ENCODE data around the gene UBL7. TPM values are rescaled to one million over a fixed set of nuclear protein-coding genes. Genes with fewer than 3 reads are reported as not detected.

UBL7 gene
- total RNA-seq, 1 experiment from 2014 or later: 47.5 TPM

DNA sequence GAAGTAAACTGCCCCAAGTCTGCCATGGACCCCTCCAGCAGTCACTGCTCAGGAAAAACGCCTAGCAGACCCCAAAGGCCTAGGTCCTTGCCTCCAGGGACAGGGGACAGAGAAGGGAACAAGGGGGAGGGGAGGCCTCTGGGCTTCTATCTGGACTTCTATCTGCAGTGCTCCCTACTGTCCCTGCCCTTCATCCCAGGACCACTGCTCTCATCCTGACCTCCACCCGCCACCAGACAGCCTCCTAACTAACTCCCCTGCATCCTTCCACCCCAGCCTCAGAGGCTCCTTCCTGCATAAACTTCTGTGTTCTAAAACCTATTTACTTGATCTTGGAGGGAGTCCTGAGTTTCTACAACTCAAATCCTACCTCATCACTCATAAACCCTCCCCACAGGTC is 52.6 kb downstream of the UBL7 start:
- H4K91ac ChIP-seq (ENCODE audit: insufficient read length, low read depth, low read length): no peak overlapping the region
- H3K27ac Mint-ChIP-seq: peak overlapping the region in 1 of 3 experiments; percentile 33; a peak in 1 of 7 replicates
- no peak overlapping the region for H3K9ac ChIP-seq (ENCODE audit: extremely low read depth, insufficient read length, low read length)
- H3K23me2 ChIP-seq (ENCODE audit: insufficient read length, low read depth, low read length, poor library complexity, severe bottlenecking): no peaks in the 10 kb centered on the region
- H3K14ac ChIP-seq (ENCODE audit: insufficient read depth, low read length): no peak overlapping the region
- H3K56ac ChIP-seq (ENCODE audit: insufficient read length, low read depth, low read length): no peak overlapping the region
- H3K27ac ChIP-seq (ENCODE audit: insufficient read length, low read depth, low read length): no peak overlapping the region
- H3K79me2 ChIP-seq (ENCODE audit: insufficient read depth, low read length): no peaks in the 10 kb centered on the region
- H3K4me1 Mint-ChIP-seq: peaks cover 9 to 24% of the 10 kb centered on the region in 2 experiments
- H2BK15ac ChIP-seq (ENCODE audit: low read depth, low read length): no peak overlapping the region
- WGBS (ENCODE audit: extremely low coverage, insufficient read length, low lambda C conversion rate): no CpG with 5 or more reads among the region's 2 CpGs
- H3K18ac ChIP-seq (ENCODE audit: insufficient read length, low read depth, low read length): no peak overlapping the region
- no peak overlapping the region for H2AK5ac ChIP-seq (ENCODE audit: insufficient read length, low read length)
- H2BK5ac ChIP-seq (ENCODE audit: insufficient read length, low read length): no peak overlapping the region
- no peaks in the 10 kb centered on the region; the same call in 1 of the 2 replicates for H3K4me1 ChIP-seq (ENCODE audit: insufficient read depth, low read length)
- no peaks in the 10 kb centered on the region for H3K27me3 ChIP-seq (ENCODE audit: insufficient read depth, low read length)
- no peaks in the 10 kb centered on the region for H3K9me3 Mint-ChIP-seq
- DNase-seq: no peak
- no peak overlapping the region for H3K4me3 Mint-ChIP-seq
- no peaks in the 10 kb centered on the region for H3K79me1 ChIP-seq (ENCODE audit: insufficient read depth, low read depth, low read length, poor library complexity, severe bottlenecking)
- H3K27me3 Mint-ChIP-seq (ENCODE audit: low read depth): no peaks in the 10 kb centered on the region; the same call in 1 of the 2 replicates
- H3K4me2 ChIP-seq (ENCODE audit: insufficient read depth, insufficient read length, low read length): no peak overlapping the region
- peaks cover 3 to 8% (median 5%) of the 10 kb centered on the region in 3 experiments; a peak in 3 of 7 replicates for H3K36me3 Mint-ChIP-seq (ENCODE audit: insufficient read depth in 1 of 3, low read depth in 3 of 3)
- H2BK20ac ChIP-seq (ENCODE audit: low read depth, low read length, poor library complexity, severe bottlenecking): no peak overlapping the region
- no peaks in the 10 kb centered on the region for H4K20me1 ChIP-seq (ENCODE audit: control insufficient read depth, insufficient read depth, insufficient read length)
- no peak overlapping the region for H2BK12ac ChIP-seq (ENCODE audit: insufficient read length, low read depth, low read length)
- no peak overlapping the region for H4K8ac ChIP-seq (replicated peaks; ENCODE audit: insufficient read length, low read depth, low read length)
- no peak overlapping the region for H2AFZ ChIP-seq (ENCODE audit: low read length)
- no peak overlapping the region for H4K5ac ChIP-seq (ENCODE audit: insufficient read length, low read depth, low read length)
- no peaks in the 10 kb centered on the region for H3K9me3 ChIP-seq (ENCODE audit: control insufficient read depth, low read depth, low read length)
- TF ChIP-seq, protein P1, sequence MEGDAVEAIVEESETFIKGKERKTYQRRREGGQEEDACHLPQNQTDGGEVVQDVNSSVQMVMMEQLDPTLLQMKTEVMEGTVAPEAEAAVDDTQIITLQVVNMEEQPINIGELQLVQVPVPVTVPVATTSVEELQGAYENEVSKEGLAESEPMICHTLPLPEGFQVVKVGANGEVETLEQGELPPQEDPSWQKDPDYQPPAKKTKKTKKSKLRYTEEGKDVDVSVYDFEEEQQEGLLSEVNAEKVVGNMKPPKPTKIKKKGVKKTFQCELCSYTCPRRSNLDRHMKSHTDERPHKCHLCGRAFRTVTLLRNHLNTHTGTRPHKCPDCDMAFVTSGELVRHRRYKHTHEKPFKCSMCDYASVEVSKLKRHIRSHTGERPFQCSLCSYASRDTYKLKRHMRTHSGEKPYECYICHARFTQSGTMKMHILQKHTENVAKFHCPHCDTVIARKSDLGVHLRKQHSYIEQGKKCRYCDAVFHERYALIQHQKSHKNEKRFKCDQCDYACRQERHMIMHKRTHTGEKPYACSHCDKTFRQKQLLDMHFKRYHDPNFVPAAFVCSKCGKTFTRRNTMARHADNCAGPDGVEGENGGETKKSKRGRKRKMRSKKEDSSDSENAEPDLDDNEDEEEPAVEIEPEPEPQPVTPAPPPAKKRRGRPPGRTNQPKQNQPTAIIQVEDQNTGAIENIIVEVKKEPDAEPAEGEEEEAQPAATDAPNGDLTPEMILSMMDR (conservative IDR thresholded peaks at IDR 0.05): no peak
- no peak overlapping the region for H3T11ph ChIP-seq (ENCODE audit: low read length)
- no peak overlapping the region for H2BK120ac ChIP-seq (ENCODE audit: low read depth, low read length, poor library complexity, severe bottlenecking)
- H3K23ac ChIP-seq (ENCODE audit: insufficient read length, low read depth, low read length): no peak overlapping the region
- H3K4ac ChIP-seq (ENCODE audit: low read depth, low read length): no peak overlapping the region

Data from H9 (cell line).